H1 (cell line): Measurements from ENCODE around the gene SCP2.

Experiments
- BRCA1 ChIP-seq: IDR thresholded peaks from 2 replicates; pipeline ENCODE4 v1.6.1; 2012; ENCODE audit warnings: low read depth, low read length, improper control_type of control experiment
- CHD2 ChIP-seq: IDR thresholded peaks from 2 replicates; pipeline ENCODE4 v1.6.1; 2012; ENCODE audit warnings: low read length, improper control_type of control experiment
- CTCF ChIP-seq, 3 experiments: IDR thresholded peaks; 1 replicate in 2 of 3; 2 replicates in 1 of 3; pipeline versions ENCODE4 v1.5.1 to v1.6.1; 2011; ENCODE audit warnings: low read length in 3 of 3, mild to moderate bottlenecking in 3 of 3, inconsistent platforms in 2 of 3, low read depth in 1 of 3, moderate library complexity in 1 of 3; ENCODE audit not compliant: insufficient read depth in 1 of 3; ENCODE audit errors: control extremely low read depth in 1 of 3
- EP300 ChIP-seq, 2 experiments: IDR thresholded peaks; 1 replicate in 1 of 2; 2 replicates in 1 of 2; pipeline ENCODE4 v1.6.1; 2011 to 2012; ENCODE audit warnings: low read depth in 2 of 2, low read length in 2 of 2, mild to moderate bottlenecking in 2 of 2, borderline replicate concordance in 1 of 2, inconsistent platforms in 1 of 2, moderate library complexity in 1 of 2
- EZH2 ChIP-seq: fragments of 200-600 bp; sonication (generic); IDR thresholded peaks from 2 replicates; pipeline ENCODE4 v1.7.1; 2012; ENCODE audit warnings: low read depth, mild to moderate bottlenecking, moderate library complexity, low read length, inconsistent platforms; ENCODE audit not compliant: severe bottlenecking
- GABPA ChIP-seq: IDR thresholded peaks from 2 replicates; pipeline ENCODE4 v1.6.1; 2011; ENCODE audit warnings: mild to moderate bottlenecking, low read length, moderate library complexity, borderline replicate concordance; ENCODE audit not compliant: insufficient read depth
- GTF2F1 ChIP-seq: IDR thresholded peaks from 2 replicates; pipeline ENCODE4 v1.6.1; 2012; ENCODE audit warnings: low read depth, low read length, improper control_type of control experiment, borderline replicate concordance
- HDAC6 ChIP-seq: IDR thresholded peaks from one replicate; pipeline ENCODE4 v1.7.1; 2012; ENCODE audit warnings: low read depth, mild to moderate bottlenecking, inconsistent platforms, low read length, moderate library complexity
- MAX ChIP-seq: IDR thresholded peaks from 2 replicates; pipeline ENCODE4 v1.6.1; 2012; ENCODE audit warnings: inconsistent platforms
- SIX5 ChIP-seq: IDR thresholded peaks from 2 replicates; pipeline ENCODE4 v1.6.1; 2011; ENCODE audit warnings: mild to moderate bottlenecking, low read depth, low read length
- TEAD4 ChIP-seq: IDR thresholded peaks from 2 replicates; pipeline ENCODE4 v1.6.1; 2012; ENCODE audit warnings: low read depth, low read length, inconsistent platforms, mixed read lengths
- YY1 ChIP-seq: IDR thresholded peaks from 2 replicates; pipeline ENCODE4 v1.6.1; 2011; ENCODE audit warnings: low read depth, mild to moderate bottlenecking, low read length
- TF ChIP-seq, protein P1 (sequence below): IDR thresholded peaks from 2 replicates; pipeline ENCODE4 v1.6.1; 2011; ENCODE audit warnings: low read length, improper control_type of control experiment

DNA sequence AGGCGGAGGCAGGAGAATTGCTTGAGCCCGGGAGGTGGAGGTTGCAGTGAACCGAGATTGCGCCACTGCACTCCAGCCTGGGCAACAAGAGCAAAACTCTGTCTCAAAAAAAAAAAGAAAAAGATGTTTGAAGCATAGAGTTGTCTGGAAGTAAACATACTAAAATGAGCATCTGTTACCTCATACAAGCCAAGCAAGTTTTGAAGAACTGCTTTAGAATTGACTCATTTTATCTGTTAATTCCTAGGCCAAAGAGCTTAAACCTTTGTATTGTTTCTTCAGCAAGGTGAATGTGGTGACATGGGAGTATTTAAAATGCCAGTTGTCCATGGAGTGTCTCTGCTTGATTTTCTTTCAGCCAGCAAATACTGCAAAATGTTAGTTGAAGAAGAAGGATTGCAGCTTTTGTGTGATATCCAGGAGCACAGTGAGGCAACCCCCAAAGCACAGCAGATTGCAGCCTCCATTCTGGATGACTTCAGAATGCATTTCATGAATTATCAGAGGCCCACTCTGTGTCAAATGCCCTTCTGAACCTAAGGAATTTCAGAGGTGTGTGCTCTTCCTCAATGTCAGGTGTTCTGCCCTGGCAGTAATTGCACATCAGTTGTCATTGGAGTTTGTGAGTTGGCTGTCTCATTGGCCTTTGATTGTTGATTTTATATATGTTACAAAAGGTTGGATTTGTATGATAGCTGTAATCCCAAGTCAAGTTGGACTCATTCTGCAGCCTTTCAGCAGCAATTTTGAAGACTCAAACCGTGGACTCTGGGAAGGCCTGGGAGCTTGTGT lies 34.5 kb upstream of the SCP2 start:
- no peak for TF ChIP-seq TEAD4
- no peak for TF ChIP-seq CTCF (IDR thresholded peaks at IDR 0.05; ENCODE audit: control extremely low read depth in 1 of 3, insufficient read depth in 1 of 3, low read depth in 1 of 3, low read length in 3 of 3)
- TF ChIP-seq EP300 (IDR thresholded peaks at IDR 0.05; ENCODE audit: borderline replicate concordance in 1 of 2, low read depth in 2 of 2, low read length in 2 of 2), result no peak
- TF ChIP-seq MAX, result no peak
- TF ChIP-seq CHD2, result no peak
- TF ChIP-seq, protein P1, sequence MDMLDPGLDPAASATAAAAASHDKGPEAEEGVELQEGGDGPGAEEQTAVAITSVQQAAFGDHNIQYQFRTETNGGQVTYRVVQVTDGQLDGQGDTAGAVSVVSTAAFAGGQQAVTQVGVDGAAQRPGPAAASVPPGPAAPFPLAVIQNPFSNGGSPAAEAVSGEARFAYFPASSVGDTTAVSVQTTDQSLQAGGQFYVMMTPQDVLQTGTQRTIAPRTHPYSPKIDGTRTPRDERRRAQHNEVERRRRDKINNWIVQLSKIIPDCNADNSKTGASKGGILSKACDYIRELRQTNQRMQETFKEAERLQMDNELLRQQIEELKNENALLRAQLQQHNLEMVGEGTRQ, result no peak
- no peak for TF ChIP-seq BRCA1
- no peak for TF ChIP-seq HDAC6
- no peak for TF ChIP-seq SIX5
- TF ChIP-seq GABPA, result no peak
- no peak for TF ChIP-seq GTF2F1
- TF ChIP-seq EZH2, result no peak
- no peak for TF ChIP-seq YY1
